ENCODE results near the gene CD300LB. TPM values are rescaled to one million over a fixed set of nuclear protein-coding genes. Genes with fewer than 3 reads are reported as not detected.

CD300LB gene
- total RNA-seq, 1 experiment from 2014 or later, result not detected

- no peak overlapping the region for H4K5ac ChIP-seq (ENCODE audit: insufficient read length, low read depth, low read length)
- H4K20me1 ChIP-seq (ENCODE audit: control insufficient read depth, insufficient read depth, insufficient read length), result no peaks in the 10 kb centered on the region
- H3K27me3 Mint-ChIP-seq (ENCODE audit: low read depth), result peaks cover 55% of the 10 kb centered on the region
- DNase-seq, result peak; percentile 84
- peaks cover 2% of the 10 kb centered on the region for H3K4me1 ChIP-seq (ENCODE audit: insufficient read depth, low read length)
- no peaks in the 10 kb centered on the region for H3K23me2 ChIP-seq (ENCODE audit: insufficient read length, low read depth, low read length, poor library complexity, severe bottlenecking)
- H4K91ac ChIP-seq (ENCODE audit: insufficient read length, low read depth, low read length), result no peak overlapping the region
- H3K9me3 Mint-ChIP-seq, result no peaks in the 10 kb centered on the region; a peak in 2 of 5 replicates
- H3K27ac Mint-ChIP-seq, result peak overlapping the region in 1 of 3 experiments; percentile 37; a peak in 1 of 7 replicates
- no peak overlapping the region for H2AK5ac ChIP-seq (ENCODE audit: insufficient read length, low read length)
- peaks cover 8 to 10% of the 10 kb centered on the region in 2 experiments for H3K4me1 Mint-ChIP-seq
- 0 out of 5 replicates have a peak overlapping the region, but pooled peaks of 1 of the 2 experiments have one; percentile 2 for H3K4me3 Mint-ChIP-seq
- H3K23ac ChIP-seq (ENCODE audit: insufficient read length, low read depth, low read length), result no peak overlapping the region
- no peak overlapping the region for H3K18ac ChIP-seq (ENCODE audit: insufficient read length, low read depth, low read length)
- no peak overlapping the region for H4K8ac ChIP-seq (replicated peaks; ENCODE audit: insufficient read length, low read depth, low read length)
- H3K27ac ChIP-seq (ENCODE audit: insufficient read length, low read depth, low read length), result no peak overlapping the region
- no peak overlapping the region for H2BK20ac ChIP-seq (ENCODE audit: low read depth, low read length, poor library complexity, severe bottlenecking)
- no peak overlapping the region for H3K9ac ChIP-seq (ENCODE audit: extremely low read depth, insufficient read length, low read length)
- no peak overlapping the region for H2AFZ ChIP-seq (ENCODE audit: low read length)
- H3K56ac ChIP-seq (ENCODE audit: insufficient read length, low read depth, low read length), result no peak overlapping the region
- H3K4me2 ChIP-seq (ENCODE audit: insufficient read depth, insufficient read length, low read length), result no peak overlapping the region
- no CpG with 5 or more reads among the region's 10 CpGs for WGBS (ENCODE audit: extremely low coverage, insufficient read length, low lambda C conversion rate)
- H2BK120ac ChIP-seq (ENCODE audit: low read depth, low read length, poor library complexity, severe bottlenecking), result no peak overlapping the region
- H3K4ac ChIP-seq (ENCODE audit: low read depth, low read length), result no peak overlapping the region
- no peaks in the 10 kb centered on the region for H3K79me1 ChIP-seq (ENCODE audit: insufficient read depth, low read depth, low read length, poor library complexity, severe bottlenecking)
- H2BK12ac ChIP-seq (ENCODE audit: insufficient read length, low read depth, low read length), result no peak overlapping the region
- TF ChIP-seq, protein P1, sequence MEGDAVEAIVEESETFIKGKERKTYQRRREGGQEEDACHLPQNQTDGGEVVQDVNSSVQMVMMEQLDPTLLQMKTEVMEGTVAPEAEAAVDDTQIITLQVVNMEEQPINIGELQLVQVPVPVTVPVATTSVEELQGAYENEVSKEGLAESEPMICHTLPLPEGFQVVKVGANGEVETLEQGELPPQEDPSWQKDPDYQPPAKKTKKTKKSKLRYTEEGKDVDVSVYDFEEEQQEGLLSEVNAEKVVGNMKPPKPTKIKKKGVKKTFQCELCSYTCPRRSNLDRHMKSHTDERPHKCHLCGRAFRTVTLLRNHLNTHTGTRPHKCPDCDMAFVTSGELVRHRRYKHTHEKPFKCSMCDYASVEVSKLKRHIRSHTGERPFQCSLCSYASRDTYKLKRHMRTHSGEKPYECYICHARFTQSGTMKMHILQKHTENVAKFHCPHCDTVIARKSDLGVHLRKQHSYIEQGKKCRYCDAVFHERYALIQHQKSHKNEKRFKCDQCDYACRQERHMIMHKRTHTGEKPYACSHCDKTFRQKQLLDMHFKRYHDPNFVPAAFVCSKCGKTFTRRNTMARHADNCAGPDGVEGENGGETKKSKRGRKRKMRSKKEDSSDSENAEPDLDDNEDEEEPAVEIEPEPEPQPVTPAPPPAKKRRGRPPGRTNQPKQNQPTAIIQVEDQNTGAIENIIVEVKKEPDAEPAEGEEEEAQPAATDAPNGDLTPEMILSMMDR (conservative IDR thresholded peaks at IDR 0.05), result no peak
- no peaks in the 10 kb centered on the region for H3K79me2 ChIP-seq (ENCODE audit: insufficient read depth, low read length)
- no peaks in the 10 kb centered on the region; the same call in 1 of the 2 replicates for H3K27me3 ChIP-seq (ENCODE audit: insufficient read depth, low read length)
- no peak overlapping the region for H2BK15ac ChIP-seq (ENCODE audit: low read depth, low read length)
- H3K9me3 ChIP-seq (ENCODE audit: control insufficient read depth, low read depth, low read length), result no peaks in the 10 kb centered on the region
- H3K14ac ChIP-seq (ENCODE audit: insufficient read depth, low read length), result no peak overlapping the region
- H3T11ph ChIP-seq (ENCODE audit: low read length), result no peak overlapping the region
- no peaks in the 10 kb centered on the region; a peak in 2 of 7 replicates for H3K36me3 Mint-ChIP-seq (ENCODE audit: insufficient read depth in 1 of 3, low read depth in 3 of 3)
- H2BK5ac ChIP-seq (ENCODE audit: insufficient read length, low read length), result no peak overlapping the region
Observed at GRCh38 chr17:74532115-74532514, 840 bp upstream of the CD300LB start.
